Measurements from ENCODE around the gene TMEM135. TPM values are rescaled to one million over a fixed set of nuclear protein-coding genes. Genes with fewer than 3 reads are reported as not detected.
"Not testable (repeated sequence)": the region's sequence is repeated elsewhere in the genome, so short reads cannot be mapped to it uniquely, and the experiment has no call there.

The TMEM135 gene
- total RNA-seq, 2 donors from 2014 or later = 111 to 113 TPM

DNA sequence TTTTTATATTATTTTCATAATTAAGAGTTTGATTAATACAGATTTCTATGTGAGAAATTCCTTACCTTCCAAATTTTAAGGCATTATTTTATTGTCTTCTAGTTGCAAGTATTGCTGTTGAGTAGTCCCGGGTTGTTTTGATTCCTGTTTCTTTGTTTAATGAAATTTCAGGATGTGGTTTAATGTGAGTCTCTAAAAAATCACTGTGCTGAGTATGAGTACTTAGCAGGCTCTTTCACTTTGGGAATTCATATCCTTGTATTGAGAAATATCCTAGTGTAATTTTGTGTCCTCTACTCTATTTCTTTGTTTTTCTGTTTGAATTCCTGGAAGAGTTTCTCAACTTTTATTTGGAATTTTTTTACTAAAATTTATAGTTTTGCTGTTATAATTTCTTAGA is 113.2 kb downstream of the TMEM135 start:
- Mint-ChIP-seq H3K36me3 (ENCODE audit: low read depth) (peaks cover 3% of the 10 kb centered on the region), H3K27me3 (ENCODE audit: insufficient read depth) (no peaks in the 10 kb centered on the region), H3K9me3 (no peaks in the 10 kb centered on the region), H3K4me1 (peaks cover 12% of the 10 kb centered on the region), H3K27ac (no peak overlapping the region), H3K4me3 (no peak overlapping the region)
- Histone ChIP-seq H3K27me3 (ENCODE audit: control insufficient read depth, insufficient read depth, low read length, poor library complexity, severe bottlenecking) (no peaks in the 10 kb centered on the region), H3K27ac (ENCODE audit: low read depth, low read length) (no peak overlapping the region), H3K4me3 (ENCODE audit: low read length) (no peak overlapping the region), H3K9ac (ENCODE audit: extremely low read depth, low read length, poor library complexity, severe bottlenecking) (no peak overlapping the region), H3K9me3 (ENCODE audit: control insufficient read depth, low read length) (no peaks in the 10 kb centered on the region), H3K36me3 (ENCODE audit: control insufficient read depth, insufficient read depth, low read length) (no peaks in the 10 kb centered on the region), H3K4me1 (ENCODE audit: control insufficient read depth, insufficient read depth, low read length) (no peaks in the 10 kb centered on the region)
- DNase-seq = no peak
- TF ChIP-seq, protein P1, sequence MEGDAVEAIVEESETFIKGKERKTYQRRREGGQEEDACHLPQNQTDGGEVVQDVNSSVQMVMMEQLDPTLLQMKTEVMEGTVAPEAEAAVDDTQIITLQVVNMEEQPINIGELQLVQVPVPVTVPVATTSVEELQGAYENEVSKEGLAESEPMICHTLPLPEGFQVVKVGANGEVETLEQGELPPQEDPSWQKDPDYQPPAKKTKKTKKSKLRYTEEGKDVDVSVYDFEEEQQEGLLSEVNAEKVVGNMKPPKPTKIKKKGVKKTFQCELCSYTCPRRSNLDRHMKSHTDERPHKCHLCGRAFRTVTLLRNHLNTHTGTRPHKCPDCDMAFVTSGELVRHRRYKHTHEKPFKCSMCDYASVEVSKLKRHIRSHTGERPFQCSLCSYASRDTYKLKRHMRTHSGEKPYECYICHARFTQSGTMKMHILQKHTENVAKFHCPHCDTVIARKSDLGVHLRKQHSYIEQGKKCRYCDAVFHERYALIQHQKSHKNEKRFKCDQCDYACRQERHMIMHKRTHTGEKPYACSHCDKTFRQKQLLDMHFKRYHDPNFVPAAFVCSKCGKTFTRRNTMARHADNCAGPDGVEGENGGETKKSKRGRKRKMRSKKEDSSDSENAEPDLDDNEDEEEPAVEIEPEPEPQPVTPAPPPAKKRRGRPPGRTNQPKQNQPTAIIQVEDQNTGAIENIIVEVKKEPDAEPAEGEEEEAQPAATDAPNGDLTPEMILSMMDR (conservative IDR thresholded peaks at IDR 0.05) = no peak
- WGBS, 2 experiments (ENCODE audit: insufficient coverage in 1 of 2, insufficient read length in 1 of 2) = 89% methylated on average over 1 of the region's 1 CpG; no CpG with 5 or more reads in 1 of the 2 experiments

DNA sequence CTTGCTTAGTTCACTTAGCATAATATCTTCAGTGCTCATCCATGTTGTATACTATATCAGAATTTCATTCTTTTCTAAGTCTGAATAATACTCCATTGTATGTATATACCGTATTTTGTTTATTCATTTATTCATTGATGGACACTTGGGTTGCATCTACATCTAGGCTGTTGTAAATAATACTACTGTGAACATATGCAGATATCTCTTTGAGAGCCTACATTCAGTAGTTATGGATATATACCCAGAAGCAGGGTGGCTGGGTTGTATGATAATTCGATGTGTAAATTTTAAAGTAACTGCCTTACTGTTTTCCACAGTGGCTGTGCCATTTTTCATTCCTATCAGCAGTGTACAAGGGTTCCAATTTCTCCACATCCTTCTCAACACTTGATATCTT is 116.5 kb downstream of the TMEM135 start:
- Histone ChIP-seq H3K36me3 (ENCODE audit: control insufficient read depth, insufficient read depth, low read length) (peaks cover 13% of the 10 kb centered on the region), H3K9ac (ENCODE audit: extremely low read depth, low read length, poor library complexity, severe bottlenecking) (no peak overlapping the region), H3K4me1 (ENCODE audit: control insufficient read depth, insufficient read depth, low read length) (no peaks in the 10 kb centered on the region), H3K4me3 (ENCODE audit: low read length) (no peak overlapping the region), H3K27me3 (ENCODE audit: control insufficient read depth, insufficient read depth, low read length, poor library complexity, severe bottlenecking) (no peaks in the 10 kb centered on the region), H3K9me3 (ENCODE audit: control insufficient read depth, low read length) (no peaks in the 10 kb centered on the region), H3K27ac (ENCODE audit: low read depth, low read length) (no peak overlapping the region)
- Mint-ChIP-seq H3K9me3 (no peaks in the 10 kb centered on the region), H3K4me3 (no peak overlapping the region), H3K4me1 (peaks cover 9% of the 10 kb centered on the region), H3K27me3 (ENCODE audit: insufficient read depth) (no peaks in the 10 kb centered on the region), H3K36me3 (ENCODE audit: low read depth) (peaks cover 2% of the 10 kb centered on the region), H3K27ac (no peak overlapping the region)
- TF ChIP-seq, protein P1 (conservative IDR thresholded peaks at IDR 0.05) = no peak
- no peak for DNase-seq
- no CpG with 5 or more reads among the region's 2 CpGs for WGBS, 2 experiments (ENCODE audit: insufficient coverage in 1 of 2, insufficient read length in 1 of 2)

DNA sequence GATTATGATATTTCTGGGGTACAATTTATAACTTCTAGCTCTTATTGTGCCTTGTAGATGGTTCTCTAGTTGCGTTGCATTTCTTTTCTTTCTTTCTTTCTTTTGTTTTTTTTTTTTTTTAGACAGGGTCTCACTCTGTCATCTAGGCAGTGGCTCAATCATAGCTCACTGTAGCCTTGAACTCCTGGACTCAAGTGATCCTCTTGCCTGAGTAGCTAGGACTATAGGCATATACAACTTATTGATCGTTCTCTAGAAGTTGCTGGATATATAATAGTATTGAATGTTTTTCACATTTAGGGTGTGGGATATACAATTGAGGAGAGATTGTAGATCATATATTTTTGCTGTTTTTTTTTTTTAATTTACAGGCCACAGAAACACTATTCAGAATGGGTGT is 119.2 kb downstream of the TMEM135 start:
- Histone ChIP-seq H3K4me1 (ENCODE audit: control insufficient read depth, insufficient read depth, low read length) (no peaks in the 10 kb centered on the region), H3K9me3 (ENCODE audit: control insufficient read depth, low read length) (peaks cover 5% of the 10 kb centered on the region), H3K27me3 (ENCODE audit: control insufficient read depth, insufficient read depth, low read length, poor library complexity, severe bottlenecking) (no peaks in the 10 kb centered on the region), H3K36me3 (ENCODE audit: control insufficient read depth, insufficient read depth, low read length) (peaks cover 18% of the 10 kb centered on the region), H3K27ac (ENCODE audit: low read depth, low read length) (no peak overlapping the region), H3K9ac (ENCODE audit: extremely low read depth, low read length, poor library complexity, severe bottlenecking) (no peak overlapping the region), H3K4me3 (ENCODE audit: low read length) (no peak overlapping the region)
- Mint-ChIP-seq H3K36me3 (ENCODE audit: low read depth) (peaks cover 6% of the 10 kb centered on the region), H3K27ac (peak overlapping the region; percentile 54), H3K4me3 (no peak overlapping the region), H3K9me3 (no peaks in the 10 kb centered on the region), H3K27me3 (ENCODE audit: insufficient read depth) (no peaks in the 10 kb centered on the region), H3K4me1 (peaks cover 3% of the 10 kb centered on the region)
- TF ChIP-seq, protein P1 (conservative IDR thresholded peaks at IDR 0.05) = no peak
- DNase-seq = no peak
- 97% methylated on average over 2 of the region's 2 CpGs; no CpG with 5 or more reads in 1 of the 2 experiments for WGBS, 2 experiments (ENCODE audit: insufficient coverage in 1 of 2, insufficient read length in 1 of 2)

DNA sequence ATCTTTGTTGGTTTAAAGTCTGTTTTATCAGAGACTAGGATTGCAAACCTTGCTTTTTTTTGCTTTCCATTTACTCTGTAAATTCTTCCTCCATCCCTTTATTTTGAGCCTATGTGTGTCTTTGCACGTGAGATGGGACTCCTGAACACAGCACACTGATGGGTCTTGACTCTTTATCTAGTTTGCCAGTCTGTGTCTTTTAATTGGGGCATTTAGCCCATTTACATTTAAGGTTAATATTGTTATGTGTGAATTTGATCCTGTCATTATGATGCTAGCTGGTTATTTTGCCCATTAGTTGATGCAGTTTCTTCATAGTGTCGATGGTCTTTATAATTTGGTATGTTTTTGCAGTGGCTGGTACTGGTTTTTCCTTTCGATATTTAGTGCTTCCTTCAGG is 131.3 kb downstream of the TMEM135 start:
- Mint-ChIP-seq H3K9me3 (peaks cover 39% of the 10 kb centered on the region), H3K36me3 (ENCODE audit: low read depth) (peaks cover 34% of the 10 kb centered on the region)
- H3K27me3 Mint-ChIP-seq (ENCODE audit: insufficient read depth); H3K4me1 ChIP-seq (ENCODE audit: control insufficient read depth, insufficient read depth, low read length); H3K27me3 ChIP-seq (ENCODE audit: control insufficient read depth, insufficient read depth, low read length, poor library complexity, severe bottlenecking); H3K4me1 Mint-ChIP-seq; H3K36me3 ChIP-seq (ENCODE audit: control insufficient read depth, insufficient read depth, low read length); H3K27ac ChIP-seq (ENCODE audit: low read depth, low read length); DNase-seq; H3K9ac ChIP-seq (ENCODE audit: extremely low read depth, low read length, poor library complexity, severe bottlenecking); H3K4me3 Mint-ChIP-seq; H3K4me3 ChIP-seq (ENCODE audit: low read length); H3K27ac Mint-ChIP-seq: not testable (repeated sequence)
- WGBS, 2 experiments (ENCODE audit: insufficient coverage in 1 of 2, insufficient read length in 1 of 2) = 94% methylated on average over 3 of the region's 3 CpGs; no CpG with 5 or more reads in 1 of the 2 experiments
- peaks cover 34% of the 10 kb centered on the region for H3K9me3 ChIP-seq (ENCODE audit: control insufficient read depth, low read length)

Data from endodermal cell (in vitro differentiated cells).